Measurements from ENCODE around the gene SOX6. TPM values are rescaled to one million over a fixed set of nuclear protein-coding genes. Genes with fewer than 3 reads are reported as not detected.

The SOX6 gene
- total RNA-seq, 4 donors from 2014 or later: 1.7 to 3.6 (median 3.2) TPM

GRCh38 chr11:16013649-16014275 is 342.6 kb downstream of the SOX6 start:
- H3K36me3 ChIP-seq: no peaks in the 10 kb centered on the region
- TF ChIP-seq EP300 (IDR thresholded peaks at IDR 0.05) (no peak), POLR2AphosphoS5 (IDR thresholded peaks at IDR 0.05) (no peak)
- WGBS: 50% methylated on average over 3 of the region's 3 CpGs

GRCh38 chr11:16013242-16013641 is 343.1 kb downstream of the SOX6 start:
- Histone ChIP-seq H3K4me3 (no peak overlapping the region), H3K4me1 (no peaks in the 10 kb centered on the region), H3K9me3 (no peaks in the 10 kb centered on the region), H3K27ac (replicated peaks in 1 of 4) (no peak overlapping the region), H3K36me3 (no peaks in the 10 kb centered on the region), H3K27me3 (no peaks in the 10 kb centered on the region)
- no peak for DNase-seq (ENCODE audit: extremely low spot score)
- TF ChIP-seq, protein P1, sequence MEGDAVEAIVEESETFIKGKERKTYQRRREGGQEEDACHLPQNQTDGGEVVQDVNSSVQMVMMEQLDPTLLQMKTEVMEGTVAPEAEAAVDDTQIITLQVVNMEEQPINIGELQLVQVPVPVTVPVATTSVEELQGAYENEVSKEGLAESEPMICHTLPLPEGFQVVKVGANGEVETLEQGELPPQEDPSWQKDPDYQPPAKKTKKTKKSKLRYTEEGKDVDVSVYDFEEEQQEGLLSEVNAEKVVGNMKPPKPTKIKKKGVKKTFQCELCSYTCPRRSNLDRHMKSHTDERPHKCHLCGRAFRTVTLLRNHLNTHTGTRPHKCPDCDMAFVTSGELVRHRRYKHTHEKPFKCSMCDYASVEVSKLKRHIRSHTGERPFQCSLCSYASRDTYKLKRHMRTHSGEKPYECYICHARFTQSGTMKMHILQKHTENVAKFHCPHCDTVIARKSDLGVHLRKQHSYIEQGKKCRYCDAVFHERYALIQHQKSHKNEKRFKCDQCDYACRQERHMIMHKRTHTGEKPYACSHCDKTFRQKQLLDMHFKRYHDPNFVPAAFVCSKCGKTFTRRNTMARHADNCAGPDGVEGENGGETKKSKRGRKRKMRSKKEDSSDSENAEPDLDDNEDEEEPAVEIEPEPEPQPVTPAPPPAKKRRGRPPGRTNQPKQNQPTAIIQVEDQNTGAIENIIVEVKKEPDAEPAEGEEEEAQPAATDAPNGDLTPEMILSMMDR (IDR thresholded peaks at IDR 0.05): no peak
- no peak for TF ChIP-seq POLR2AphosphoS5 (IDR thresholded peaks at IDR 0.05)
- TF ChIP-seq POLR2A (IDR thresholded peaks at IDR 0.05; ENCODE audit: low read depth): no peak
- no peak for TF ChIP-seq EP300 (IDR thresholded peaks at IDR 0.05)
- 68% methylated on average over 3 of the region's 3 CpGs for WGBS
- intact Hi-C loops (cut with DNase I): no loop called here

More at GRCh38 chr11:16013649-16014275, 342.6 kb downstream of the SOX6 start:
- Histone ChIP-seq H3K27ac (replicated peaks in 1 of 4) (no peak overlapping the region), H3K4me1 (no peaks in the 10 kb centered on the region), H3K27me3 (no peaks in the 10 kb centered on the region), H3K4me3 (no peak overlapping the region), H3K9me3 (no peaks in the 10 kb centered on the region)
- DNase-seq (ENCODE audit: extremely low spot score): no peak
- intact Hi-C loops (cut with DNase I): no loop called here

GRCh38 chr11:16012125-16012751 is 344.1 kb downstream of the SOX6 start:
- DNase-seq (ENCODE audit: extremely low spot score): no peak

GRCh38 chr11:16011396-16011795 is 344.9 kb downstream of the SOX6 start:
- Histone ChIP-seq H3K4me1 (no peaks in the 10 kb centered on the region), H3K36me3 (no peaks in the 10 kb centered on the region), H3K4me3 (no peak overlapping the region), H3K9me3 (no peaks in the 10 kb centered on the region), H3K27me3 (no peaks in the 10 kb centered on the region), H3K27ac (replicated peaks in 1 of 4) (no peak overlapping the region)
- no peak for TF ChIP-seq POLR2A (IDR thresholded peaks at IDR 0.05; ENCODE audit: low read depth)
- TF ChIP-seq EP300 (IDR thresholded peaks at IDR 0.05): no peak
- TF ChIP-seq, protein P1 (IDR thresholded peaks at IDR 0.05): no peak
- TF ChIP-seq POLR2AphosphoS5 (IDR thresholded peaks at IDR 0.05): no peak
- intact Hi-C loops (cut with DNase I): no loop called here
- no peak for DNase-seq (ENCODE audit: extremely low spot score)

More at GRCh38 chr11:16012125-16012751, 344.1 kb downstream of the SOX6 start:
- H3K27me3 ChIP-seq: no peaks in the 10 kb centered on the region
- no peaks in the 10 kb centered on the region for H3K4me1 ChIP-seq
- no peaks in the 10 kb centered on the region for H3K9me3 ChIP-seq
- no peak overlapping the region for H3K4me3 ChIP-seq
- TF ChIP-seq, protein P1 (IDR thresholded peaks at IDR 0.05): no peak
- no peak for TF ChIP-seq POLR2AphosphoS5 (IDR thresholded peaks at IDR 0.05)
- TF ChIP-seq POLR2A (IDR thresholded peaks at IDR 0.05; ENCODE audit: low read depth): no peak
- no peak for TF ChIP-seq EP300 (IDR thresholded peaks at IDR 0.05)
- intact Hi-C loops (cut with DNase I): no loop called here
- 71% methylated on average over 6 of the region's 6 CpGs for WGBS
- no peaks in the 10 kb centered on the region for H3K36me3 ChIP-seq
- no peak overlapping the region for H3K27ac ChIP-seq (replicated peaks in 1 of 4)

- no peak for TF ChIP-seq POLR2A (IDR thresholded peaks at IDR 0.05; ENCODE audit: low read depth)
- TF ChIP-seq POLR2AphosphoS5 (IDR thresholded peaks at IDR 0.05): no peak
- no peak for TF ChIP-seq EP300 (IDR thresholded peaks at IDR 0.05)
- TF ChIP-seq, protein P1 (IDR thresholded peaks at IDR 0.05): no peak
- 94% methylated on average over 1 of the region's 1 CpG for WGBS
- no peaks in the 10 kb centered on the region for H3K27me3 ChIP-seq
- no peaks in the 10 kb centered on the region for H3K36me3 ChIP-seq
- H3K4me3 ChIP-seq: no peak overlapping the region
- intact Hi-C loops (cut with DNase I): no loop called here
- no peak for DNase-seq (ENCODE audit: extremely low spot score)
- no peak overlapping the region for H3K27ac ChIP-seq (replicated peaks in 1 of 4)
- H3K4me1 ChIP-seq: no peaks in the 10 kb centered on the region
- H3K9me3 ChIP-seq: no peaks in the 10 kb centered on the region
Measured at GRCh38 chr11:16009021-16009420, 347.3 kb downstream of the SOX6 start.

Measured in esophagus muscularis mucosa (tissue), 4 donors.